SH-SY5Y (cell line): Measurements from ENCODE around the gene NKD1.

Experiments used
- GATA2 ChIP-seq: IDR thresholded peaks from 2 replicates; pipeline ENCODE4 v1.6.1; 2011; ENCODE audit warnings: mild to moderate bottlenecking, low read depth, low read length
- GATA3 ChIP-seq: IDR thresholded peaks from 2 replicates; pipeline ENCODE4 v1.6.1; 2011; ENCODE audit warnings: low read depth, mild to moderate bottlenecking, low read length, moderate library complexity

Gene NKD1

GRCh38 chr16:50641818-50642187 is 93.6 kb downstream of the NKD1 start:
- TF ChIP-seq GATA3 (no peak), GATA2 (no peak)

GRCh38 chr16:50642349-50642748 is 94.2 kb downstream of the NKD1 start:
- TF ChIP-seq GATA2, result no peak
- TF ChIP-seq GATA3, result no peak

GRCh38 chr16:50643192-50643591 is 95.0 kb downstream of the NKD1 start:
- TF ChIP-seq GATA2 (no peak), GATA3 (no peak)

- TF ChIP-seq GATA2 (no peak), GATA3 (no peak)
Observed at GRCh38 chr16:50644245-50644644, 96.0 kb downstream of the NKD1 start.

- TF ChIP-seq GATA2 (no peak), GATA3 (no peak)
Observed at GRCh38 chr16:50644729-50645128, 96.5 kb downstream of the NKD1 start.

- TF ChIP-seq GATA2, result no peak
- no peak for TF ChIP-seq GATA3
Observed at GRCh38 chr16:50645563-50646220, 97.5 kb downstream of the NKD1 start.

GRCh38 chr16:50646345-50646744 is 98.1 kb downstream of the NKD1 start:
- TF ChIP-seq GATA2, result no peak
- no peak for TF ChIP-seq GATA3

- TF ChIP-seq GATA3, result no peak
- no peak for TF ChIP-seq GATA2
Observed at GRCh38 chr16:50651835-50652438, 103.7 kb downstream of the NKD1 start.

- no peak for TF ChIP-seq GATA2
Observed at GRCh38 chr16:50652836-50653425, 104.7 kb downstream of the NKD1 start.

- no peak for TF ChIP-seq GATA2
- TF ChIP-seq GATA3, result no peak
Observed at GRCh38 chr16:50653633-50654519, 105.7 kb downstream of the NKD1 start.

- no peak for TF ChIP-seq GATA3
- no peak for TF ChIP-seq GATA2
Observed at GRCh38 chr16:50655558-50656055, 107.4 kb downstream of the NKD1 start.

GRCh38 chr16:50657241-50657640 is 109.0 kb downstream of the NKD1 start:
- no peak for TF ChIP-seq GATA3
- TF ChIP-seq GATA2, result no peak

- no peak for TF ChIP-seq GATA3
- no peak for TF ChIP-seq GATA2
Observed at GRCh38 chr16:50659806-50660205, 111.6 kb downstream of the NKD1 start.

- TF ChIP-seq GATA2, result no peak
- TF ChIP-seq GATA3, result no peak
Observed at GRCh38 chr16:50662306-50662940, 114.2 kb downstream of the NKD1 start.

- TF ChIP-seq GATA3 (no peak), GATA2 (no peak)
Observed at GRCh38 chr16:50664270-50664669, 116.1 kb downstream of the NKD1 start.
